HG03064 (cell line): ENCODE results near the gene TMEM235.
"Not testable (repeated sequence)": the region's sequence is repeated elsewhere in the genome, so short reads cannot be mapped to it uniquely, and the experiment has no call there.

ENCODE experiments used
- ATAC-seq: cut with Tn5 transposase; IDR thresholded peaks from one replicate; pipeline ENCODE4 v1.9.1; 2021; ENCODE audit warnings: low read depth; ENCODE audit not compliant: unreplicated experiment

The TMEM235 gene

GRCh38 chr17:78252701-78253635, 21.5 kb downstream of the TMEM235 start:
- no peak for ATAC-seq

- not testable (repeated sequence) for ATAC-seq
Measured at GRCh38 chr17:78253636-78253945, 22.2 kb downstream of the TMEM235 start.

GRCh38 chr17:78253946-78254672, 22.7 kb downstream of the TMEM235 start:
- peak; percentile 50 for ATAC-seq

GRCh38 chr17:78255029-78255656, 23.7 kb downstream of the TMEM235 start:
- no peak for ATAC-seq

- no peak for ATAC-seq
Measured at GRCh38 chr17:78255953-78256706, 24.7 kb downstream of the TMEM235 start.

- no peak for ATAC-seq
Measured at GRCh38 chr17:78256707-78257591, 25.5 kb downstream of the TMEM235 start.

- no peak for ATAC-seq
Measured at GRCh38 chr17:78257810-78258322, 26.4 kb downstream of the TMEM235 start.

GRCh38 chr17:78258323-78259191, 27.1 kb downstream of the TMEM235 start:
- no peak for ATAC-seq

- no peak for ATAC-seq
Measured at GRCh38 chr17:78259192-78259554, 27.7 kb downstream of the TMEM235 start.

- ATAC-seq, result no peak
Measured at GRCh38 chr17:78263063-78263735, 31.8 kb downstream of the TMEM235 start.

GRCh38 chr17:78263736-78264340, 32.4 kb downstream of the TMEM235 start:
- no peak for ATAC-seq

GRCh38 chr17:78264590-78264989, 33.2 kb downstream of the TMEM235 start:
- ATAC-seq, result no peak

- ATAC-seq, result no peak
Measured at GRCh38 chr17:78265121-78265520, 33.7 kb downstream of the TMEM235 start.

GRCh38 chr17:78266231-78266631, 34.8 kb downstream of the TMEM235 start:
- no peak for ATAC-seq

- ATAC-seq, result no peak
Measured at GRCh38 chr17:78266771-78267170, 35.3 kb downstream of the TMEM235 start.

GRCh38 chr17:78267253-78268073, 36.0 kb downstream of the TMEM235 start:
- ATAC-seq, result no peak
